GM20000 (cell line): ENCODE data around the gene HCFC1.

Experiments
- DNase-seq: peaks from one replicate; pipeline ENCODE4 v3.0.0; 2012; ENCODE audit warnings: low spot score
- CTCF ChIP-seq: IDR thresholded peaks from 2 replicates; pipeline ENCODE4 v1.5.1; 2012; ENCODE audit warnings: mild to moderate bottlenecking, control low read depth; ENCODE audit errors: extremely low read depth, missing control alignments

Gene HCFC1

GRCh38 chrX:153897899-153898298 is 73.7 kb downstream of the HCFC1 start:
- no peak for TF ChIP-seq CTCF
- no peak for DNase-seq
